RWPE2 (cell line): ENCODE data around the gene SFSWAP.

Source experiments
- ATAC-seq: fragments of 200-7000 bp; cut with Tn5 transposase; 3 replicates; pipeline ENCODE4 v1.9.1; 2021; ENCODE audit warnings: low read depth
- DNase-seq: peaks from one replicate; pipeline ENCODE4 v3.0.0-alpha.2; 2020; ENCODE audit warnings: low spot score
- H3K27ac ChIP-seq: fragments of 450-650 bp; 2 replicates; pipeline ENCODE4 v1.5.1; 2017; ENCODE audit warnings: mild to moderate bottlenecking; ENCODE audit not compliant: poor library complexity, severe bottlenecking
- H3K27me3 ChIP-seq: fragments of 250-450 bp; sonication (Bioruptor Pico); 2 replicates; pipeline ENCODE4 v1.5.1; 2021; ENCODE audit warnings: mild to moderate bottlenecking, moderate library complexity; ENCODE audit not compliant: insufficient read depth, poor library complexity, severe bottlenecking
- H3K36me3 ChIP-seq: fragments of 250-450 bp; sonication (Bioruptor Pico); 2 replicates; pipeline ENCODE4 v1.5.1; 2020; ENCODE audit warnings: low read depth, mild to moderate bottlenecking, moderate library complexity
- H3K4me1 ChIP-seq: fragments of 250-450 bp; sonication (Bioruptor Pico); 2 replicates; pipeline ENCODE4 v1.5.1; 2021; ENCODE audit warnings: mild to moderate bottlenecking, moderate library complexity; ENCODE audit not compliant: insufficient read depth, poor library complexity, severe bottlenecking
- H3K4me3 ChIP-seq: fragments of 250-450 bp; sonication (Bioruptor Pico); 2 replicates; pipeline ENCODE4 v1.5.1; 2021; ENCODE audit warnings: mild to moderate bottlenecking, moderate library complexity; ENCODE audit not compliant: severe bottlenecking
- H3K9me3 ChIP-seq: fragments of 250-450 bp; sonication (Bioruptor Pico); 2 replicates; pipeline ENCODE4 v1.5.1; 2021; ENCODE audit warnings: mild to moderate bottlenecking, moderate library complexity; ENCODE audit not compliant: severe bottlenecking
- TF ChIP-seq, protein P1 (sequence below): fragments of 450-650 bp; IDR thresholded peaks from one replicate; pipeline ENCODE4 v1.5.1; 2017; ENCODE audit warnings: mild to moderate bottlenecking, moderate library complexity; ENCODE audit not compliant: poor library complexity, severe bottlenecking

Gene SFSWAP

GRCh38 chr12:131709226-131709625, 1.7 kb upstream of the SFSWAP start:
- TF ChIP-seq, protein P1, sequence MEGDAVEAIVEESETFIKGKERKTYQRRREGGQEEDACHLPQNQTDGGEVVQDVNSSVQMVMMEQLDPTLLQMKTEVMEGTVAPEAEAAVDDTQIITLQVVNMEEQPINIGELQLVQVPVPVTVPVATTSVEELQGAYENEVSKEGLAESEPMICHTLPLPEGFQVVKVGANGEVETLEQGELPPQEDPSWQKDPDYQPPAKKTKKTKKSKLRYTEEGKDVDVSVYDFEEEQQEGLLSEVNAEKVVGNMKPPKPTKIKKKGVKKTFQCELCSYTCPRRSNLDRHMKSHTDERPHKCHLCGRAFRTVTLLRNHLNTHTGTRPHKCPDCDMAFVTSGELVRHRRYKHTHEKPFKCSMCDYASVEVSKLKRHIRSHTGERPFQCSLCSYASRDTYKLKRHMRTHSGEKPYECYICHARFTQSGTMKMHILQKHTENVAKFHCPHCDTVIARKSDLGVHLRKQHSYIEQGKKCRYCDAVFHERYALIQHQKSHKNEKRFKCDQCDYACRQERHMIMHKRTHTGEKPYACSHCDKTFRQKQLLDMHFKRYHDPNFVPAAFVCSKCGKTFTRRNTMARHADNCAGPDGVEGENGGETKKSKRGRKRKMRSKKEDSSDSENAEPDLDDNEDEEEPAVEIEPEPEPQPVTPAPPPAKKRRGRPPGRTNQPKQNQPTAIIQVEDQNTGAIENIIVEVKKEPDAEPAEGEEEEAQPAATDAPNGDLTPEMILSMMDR: no peak
- H3K4me3 ChIP-seq: no peak overlapping the region
- no peaks in the 10 kb centered on the region for H3K27me3 ChIP-seq
- DNase-seq: no peak
- no peak for ATAC-seq
- H3K27ac ChIP-seq: no peak overlapping the region
- H3K36me3 ChIP-seq: peaks cover 19% of the 10 kb centered on the region
- peaks cover 8% of the 10 kb centered on the region for H3K4me1 ChIP-seq
- no peaks in the 10 kb centered on the region for H3K9me3 ChIP-seq

GRCh38 chr12:131711551-131712205, 788 bp downstream of the SFSWAP start:
- Histone ChIP-seq H3K36me3 (peaks cover 44% of the 10 kb centered on the region), H3K9me3 (no peaks in the 10 kb centered on the region), H3K4me3 (peak overlapping the region; percentile 73), H3K27me3 (no peaks in the 10 kb centered on the region), H3K4me1 (peaks cover 8% of the 10 kb centered on the region), H3K27ac (peak overlapping the region; percentile 74)
- DNase-seq: no peak
- peak; percentile 15; the same call in 1 of the 3 replicates for ATAC-seq
- TF ChIP-seq, protein P1: no peak

- TF ChIP-seq, protein P1: no peak
- ATAC-seq (no peak), DNase-seq (no peak)
- H3K27me3 ChIP-seq: no peaks in the 10 kb centered on the region
- no peaks in the 10 kb centered on the region for H3K9me3 ChIP-seq
- peaks cover 60% of the 10 kb centered on the region for H3K36me3 ChIP-seq
- no peak overlapping the region for H3K4me3 ChIP-seq
- H3K27ac ChIP-seq: no peak overlapping the region
- H3K4me1 ChIP-seq: peaks cover 8% of the 10 kb centered on the region
Measured at GRCh38 chr12:131713349-131713748, 2.5 kb downstream of the SFSWAP start.

DNA sequence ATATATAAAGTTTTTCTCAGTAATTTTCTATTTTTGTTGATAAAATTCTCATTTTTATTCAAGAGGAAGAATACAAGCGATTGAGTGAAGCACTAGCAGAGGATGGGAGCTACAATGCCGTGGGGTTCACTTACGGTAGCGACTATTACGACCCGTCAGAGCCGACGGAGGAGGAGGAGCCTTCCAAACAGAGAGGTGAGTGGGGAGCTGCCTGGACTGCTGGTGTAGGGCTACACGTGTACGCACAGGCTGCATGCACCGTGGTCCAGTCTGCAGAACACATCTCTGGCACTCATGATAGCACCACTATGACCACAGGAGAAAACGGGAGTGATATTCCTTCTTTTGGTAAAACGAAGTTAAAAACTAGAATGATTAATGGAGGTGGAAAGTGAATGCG, 3.9 kb downstream of the SFSWAP start:
- Histone ChIP-seq H3K4me3 (no peak overlapping the region), H3K27me3 (no peaks in the 10 kb centered on the region), H3K27ac (no peak overlapping the region), H3K9me3 (no peaks in the 10 kb centered on the region), H3K36me3 (peaks cover 74% of the 10 kb centered on the region), H3K4me1 (peaks cover 8% of the 10 kb centered on the region)
- ATAC-seq: no peak
- no peak for DNase-seq
- TF ChIP-seq, protein P1: no peak

- no peaks in the 10 kb centered on the region for H3K27me3 ChIP-seq
- H3K36me3 ChIP-seq: peaks cover 90% of the 10 kb centered on the region
Measured at GRCh38 chr12:131716282-131716681, 5.4 kb downstream of the SFSWAP start.

More at GRCh38 chr12:131716282-131716681, 5.4 kb downstream of the SFSWAP start:
- Histone ChIP-seq H3K27ac (no peak overlapping the region), H3K4me3 (no peak overlapping the region), H3K4me1 (peaks cover 17% of the 10 kb centered on the region), H3K9me3 (no peaks in the 10 kb centered on the region)
- ATAC-seq (no peak), DNase-seq (no peak)
- TF ChIP-seq, protein P1: no peak
